Liver (tissue), 3 donors: ENCODE measurements around the gene DMXL2.

Experiments
- ATF3 ChIP-seq: IDR thresholded peaks from 2 replicates; pipeline ENCODE4 v1.6.1; 2016; ENCODE audit warnings: antibody characterized with exemption
- FOXA1 ChIP-seq: IDR thresholded peaks from 2 replicates; pipeline ENCODE4 v1.6.1; 2016; ENCODE audit warnings: antibody characterized with exemption
- FOXA2 ChIP-seq: IDR thresholded peaks from 2 replicates; pipeline ENCODE4 v1.6.1; 2016; ENCODE audit warnings: antibody characterized with exemption
- GABPA ChIP-seq, 2 donors: IDR thresholded peaks in 1 of 2; conservative IDR thresholded peaks in 1 of 2; 2 replicates each; pipeline ENCODE4 v1.6.1; 2016; ENCODE audit warnings: antibody characterized with exemption in 2 of 2, mild to moderate bottlenecking in 1 of 2, moderate library complexity in 1 of 2
- JUND ChIP-seq, 2 donors: IDR thresholded peaks; 2 replicates each; pipeline ENCODE4 v1.6.1; 2016; ENCODE audit warnings: antibody characterized with exemption in 2 of 2
- NR2F2 ChIP-seq: IDR thresholded peaks from 2 replicates; pipeline ENCODE4 v1.6.1; 2016; ENCODE audit warnings: antibody characterized with exemption
- RAD21 ChIP-seq, 2 donors: IDR thresholded peaks; 2 replicates each; pipeline ENCODE4 v1.6.1; 2016; ENCODE audit warnings: antibody characterized with exemption in 2 of 2, mild to moderate bottlenecking in 2 of 2
- SP1 ChIP-seq: IDR thresholded peaks from 2 replicates; pipeline ENCODE4 v1.6.1; 2018; ENCODE audit warnings: antibody characterized with exemption, mild to moderate bottlenecking
- TAF1 ChIP-seq: conservative IDR thresholded peaks from 2 replicates; pipeline ENCODE4 v1.6.1; 2016; ENCODE audit warnings: antibody characterized with exemption, mild to moderate bottlenecking
- YY1 ChIP-seq: IDR thresholded peaks from 2 replicates; pipeline ENCODE4 v1.6.1; 2016; ENCODE audit warnings: antibody characterized with exemption, mild to moderate bottlenecking
- TF ChIP-seq, protein P1 (sequence below): fragments of 150-350 bp; IDR thresholded peaks from 2 replicates; pipeline ENCODE4 v1.5.1; 2017; ENCODE audit warnings: improper control_type of control experiment, low read depth, low read length; ENCODE audit not compliant: missing input control
- TF ChIP-seq, protein P2 (sequence below): IDR thresholded peaks from 2 replicates; pipeline ENCODE4 v1.6.1; 2016; ENCODE audit warnings: antibody characterized with exemption
- donor health status: healthy.
- donor health status: healthy.

GRCh38 chr15:51483520-51483919 lies 139.1 kb downstream of the DMXL2 start:
- TF ChIP-seq, protein P1, sequence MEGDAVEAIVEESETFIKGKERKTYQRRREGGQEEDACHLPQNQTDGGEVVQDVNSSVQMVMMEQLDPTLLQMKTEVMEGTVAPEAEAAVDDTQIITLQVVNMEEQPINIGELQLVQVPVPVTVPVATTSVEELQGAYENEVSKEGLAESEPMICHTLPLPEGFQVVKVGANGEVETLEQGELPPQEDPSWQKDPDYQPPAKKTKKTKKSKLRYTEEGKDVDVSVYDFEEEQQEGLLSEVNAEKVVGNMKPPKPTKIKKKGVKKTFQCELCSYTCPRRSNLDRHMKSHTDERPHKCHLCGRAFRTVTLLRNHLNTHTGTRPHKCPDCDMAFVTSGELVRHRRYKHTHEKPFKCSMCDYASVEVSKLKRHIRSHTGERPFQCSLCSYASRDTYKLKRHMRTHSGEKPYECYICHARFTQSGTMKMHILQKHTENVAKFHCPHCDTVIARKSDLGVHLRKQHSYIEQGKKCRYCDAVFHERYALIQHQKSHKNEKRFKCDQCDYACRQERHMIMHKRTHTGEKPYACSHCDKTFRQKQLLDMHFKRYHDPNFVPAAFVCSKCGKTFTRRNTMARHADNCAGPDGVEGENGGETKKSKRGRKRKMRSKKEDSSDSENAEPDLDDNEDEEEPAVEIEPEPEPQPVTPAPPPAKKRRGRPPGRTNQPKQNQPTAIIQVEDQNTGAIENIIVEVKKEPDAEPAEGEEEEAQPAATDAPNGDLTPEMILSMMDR: no peak
- TF ChIP-seq FOXA1: no peak
- TF ChIP-seq JUND (IDR thresholded peaks at IDR 0.05): no peak
- no peak for TF ChIP-seq ATF3
- TF ChIP-seq GABPA (IDR thresholded peaks at IDR 0.05 in 1 of 2, conservative IDR thresholded peaks at IDR 0.05 in 1 of 2): no peak
- no peak for TF ChIP-seq SP1
- TF ChIP-seq TAF1: no peak
- TF ChIP-seq FOXA2: no peak
- no peak for TF ChIP-seq YY1
- no peak for TF ChIP-seq RAD21 (IDR thresholded peaks at IDR 0.05)
- TF ChIP-seq, protein P2, sequence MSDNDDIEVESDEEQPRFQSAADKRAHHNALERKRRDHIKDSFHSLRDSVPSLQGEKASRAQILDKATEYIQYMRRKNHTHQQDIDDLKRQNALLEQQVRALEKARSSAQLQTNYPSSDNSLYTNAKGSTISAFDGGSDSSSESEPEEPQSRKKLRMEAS: no peak
- TF ChIP-seq NR2F2: no peak
